SKM-1 treated with dmso at 0.1 percent for 144 hours (cell line): Measurements from ENCODE around the gene FBXO34.
"Not testable (repeated sequence)": the region's sequence is repeated elsewhere in the genome, so short reads cannot be mapped to it uniquely, and the experiment has no call there.

ENCODE experiments used
- DNase-seq: peaks from one replicate; lab custom pipeline; 2025; ENCODE audit not compliant: unreplicated experiment; lab: John Stamatoyannopoulos, UW

FBXO34 gene

GRCh38 chr14:55377236-55377635 is 106.0 kb downstream of the FBXO34 start:
- no peak for DNase-seq

GRCh38 chr14:55381040-55381439 is 109.8 kb downstream of the FBXO34 start:
- DNase-seq = no peak

GRCh38 chr14:55381561-55381960 is 110.3 kb downstream of the FBXO34 start:
- DNase-seq = no peak

- no peak for DNase-seq
Measured at GRCh38 chr14:55382483-55382882, 111.3 kb downstream of the FBXO34 start.

- DNase-seq = not testable (repeated sequence)
Measured at GRCh38 chr14:55383056-55383466, 111.8 kb downstream of the FBXO34 start.

GRCh38 chr14:55383541-55384140 is 112.4 kb downstream of the FBXO34 start:
- no peak for DNase-seq

GRCh38 chr14:55384536-55384935 is 113.3 kb downstream of the FBXO34 start:
- DNase-seq = no peak

- DNase-seq = no peak
Measured at GRCh38 chr14:55386037-55386808, 115.0 kb downstream of the FBXO34 start.

GRCh38 chr14:55387121-55387520 is 115.9 kb downstream of the FBXO34 start:
- no peak for DNase-seq

GRCh38 chr14:55388160-55388559 is 116.9 kb downstream of the FBXO34 start:
- DNase-seq = no peak

- no peak for DNase-seq
Measured at GRCh38 chr14:55389330-55389729, 118.1 kb downstream of the FBXO34 start.

- DNase-seq = no peak
Measured at GRCh38 chr14:55398679-55399078, 127.5 kb downstream of the FBXO34 start.

- no peak for DNase-seq
Measured at GRCh38 chr14:55399183-55399582, 128.0 kb downstream of the FBXO34 start.

GRCh38 chr14:55399852-55400251 is 128.6 kb downstream of the FBXO34 start:
- DNase-seq = no peak

GRCh38 chr14:55401751-55402150 is 130.5 kb downstream of the FBXO34 start:
- DNase-seq = no peak
